Fibroblast of the aortic adventitia (primary cell): ENCODE results near the gene PCBP1. TPM values are rescaled to one million over a fixed set of nuclear protein-coding genes. Genes with fewer than 3 reads are reported as not detected.
"Not testable (repeated sequence)": the region's sequence is repeated elsewhere in the genome, so short reads cannot be mapped to it uniquely, and the experiment has no call there.

Experiments
- DNase-seq: peaks from one replicate; pipeline ENCODE4 v3.0.0-alpha.2; 2010; ENCODE audit warnings: low read depth
- H3K4me3 ChIP-seq: 2 replicates; pipeline ENCODE4 v1.5.1; 2011; ENCODE audit warnings: low read depth, mild to moderate bottlenecking, control low read depth, low read length, moderate library complexity
- CTCF ChIP-seq: IDR thresholded peaks from 2 replicates; pipeline ENCODE4 v1.5.1; 2011; ENCODE audit warnings: mild to moderate bottlenecking, low read length, control low read depth, inconsistent platforms; ENCODE audit not compliant: insufficient read depth
- total RNA-seq: library from RNA; depleted of rRNA; stranded (reverse); fragments of >200 nt; gene quantifications from 2 replicates; pipeline ENCODE4 v1.2.3, GENCODE V29; 2012; ENCODE audit warnings: low replicate concordance

PCBP1 gene
- total RNA-seq, 1 donor, result 68.5 TPM

GRCh38 chr2:70126413-70126812 lies 39.1 kb downstream of the PCBP1 start:
- no peak for DNase-seq
- no peak for TF ChIP-seq CTCF
- H3K4me3 ChIP-seq, result no peak overlapping the region

- no peak for DNase-seq
- H3K4me3 ChIP-seq, result no peak overlapping the region
- no peak for TF ChIP-seq CTCF
Observed at GRCh38 chr2:70128005-70128404, 40.7 kb downstream of the PCBP1 start.

- DNase-seq, H3K4me3 ChIP-seq: not testable (repeated sequence)
Observed at GRCh38 chr2:70131344-70132143, 44.3 kb downstream of the PCBP1 start.

GRCh38 chr2:70132244-70133126 lies 45.2 kb downstream of the PCBP1 start:
- peak overlapping the region; percentile 38 for H3K4me3 ChIP-seq
- TF ChIP-seq CTCF, result no peak
- DNase-seq, result peak; percentile 72

- no peak for TF ChIP-seq CTCF
- no peak for DNase-seq
- H3K4me3 ChIP-seq, result peak overlapping the region; percentile 38
Observed at GRCh38 chr2:70133127-70133452, 45.8 kb downstream of the PCBP1 start.

- peak; percentile 62 for DNase-seq
- no peak for TF ChIP-seq CTCF
- no peak overlapping the region for H3K4me3 ChIP-seq
Observed at GRCh38 chr2:70133491-70134322, 46.4 kb downstream of the PCBP1 start.

- DNase-seq, H3K4me3 ChIP-seq: not testable (repeated sequence)
Observed at GRCh38 chr2:70134323-70134983, 47.2 kb downstream of the PCBP1 start.
